ENCODE data around the gene ELFN1.

GRCh38 chr7:1787681-1788235 lies 117.7 kb downstream of the ELFN1 start:
- TF ChIP-seq, protein P1, sequence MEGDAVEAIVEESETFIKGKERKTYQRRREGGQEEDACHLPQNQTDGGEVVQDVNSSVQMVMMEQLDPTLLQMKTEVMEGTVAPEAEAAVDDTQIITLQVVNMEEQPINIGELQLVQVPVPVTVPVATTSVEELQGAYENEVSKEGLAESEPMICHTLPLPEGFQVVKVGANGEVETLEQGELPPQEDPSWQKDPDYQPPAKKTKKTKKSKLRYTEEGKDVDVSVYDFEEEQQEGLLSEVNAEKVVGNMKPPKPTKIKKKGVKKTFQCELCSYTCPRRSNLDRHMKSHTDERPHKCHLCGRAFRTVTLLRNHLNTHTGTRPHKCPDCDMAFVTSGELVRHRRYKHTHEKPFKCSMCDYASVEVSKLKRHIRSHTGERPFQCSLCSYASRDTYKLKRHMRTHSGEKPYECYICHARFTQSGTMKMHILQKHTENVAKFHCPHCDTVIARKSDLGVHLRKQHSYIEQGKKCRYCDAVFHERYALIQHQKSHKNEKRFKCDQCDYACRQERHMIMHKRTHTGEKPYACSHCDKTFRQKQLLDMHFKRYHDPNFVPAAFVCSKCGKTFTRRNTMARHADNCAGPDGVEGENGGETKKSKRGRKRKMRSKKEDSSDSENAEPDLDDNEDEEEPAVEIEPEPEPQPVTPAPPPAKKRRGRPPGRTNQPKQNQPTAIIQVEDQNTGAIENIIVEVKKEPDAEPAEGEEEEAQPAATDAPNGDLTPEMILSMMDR (optimal IDR thresholded peaks at IDR 0.05 in 1 of 3, IDR thresholded peaks at IDR 0.05 in 1 of 3, conservative IDR thresholded peaks at IDR 0.05 in 1 of 3; ENCODE audit: extremely low read depth in 1 of 3, insufficient read depth in 2 of 3, low read length in 3 of 3): no peak
- no peak for TF ChIP-seq EZH2 (IDR thresholded peaks at IDR 0.05; ENCODE audit: low read length)

Data from keratinocyte (primary cell).